ENCODE measurements around the gene TFF2.

The TFF2 gene

DNA sequence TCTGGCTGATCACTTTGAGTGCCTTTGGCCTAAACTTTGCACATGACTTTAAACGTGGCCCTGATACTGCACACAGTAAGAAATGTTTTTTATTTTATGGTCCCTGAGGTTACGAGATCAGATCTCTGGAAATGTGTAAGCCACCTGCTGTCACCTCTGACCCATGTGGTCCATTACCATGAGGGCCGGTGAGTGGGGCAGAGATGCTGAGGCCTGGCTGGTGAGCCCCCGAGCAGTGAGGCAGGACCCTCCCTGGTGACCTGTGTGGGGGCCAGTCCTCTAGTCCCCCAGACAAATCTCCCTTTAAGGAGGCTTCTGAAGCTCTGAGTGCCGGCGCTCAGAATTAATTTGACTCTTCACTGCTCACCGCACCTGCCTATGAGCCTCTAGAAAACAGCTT is 48.0 kb downstream of the TFF2 start:
- DNase-seq: no peak

DNA sequence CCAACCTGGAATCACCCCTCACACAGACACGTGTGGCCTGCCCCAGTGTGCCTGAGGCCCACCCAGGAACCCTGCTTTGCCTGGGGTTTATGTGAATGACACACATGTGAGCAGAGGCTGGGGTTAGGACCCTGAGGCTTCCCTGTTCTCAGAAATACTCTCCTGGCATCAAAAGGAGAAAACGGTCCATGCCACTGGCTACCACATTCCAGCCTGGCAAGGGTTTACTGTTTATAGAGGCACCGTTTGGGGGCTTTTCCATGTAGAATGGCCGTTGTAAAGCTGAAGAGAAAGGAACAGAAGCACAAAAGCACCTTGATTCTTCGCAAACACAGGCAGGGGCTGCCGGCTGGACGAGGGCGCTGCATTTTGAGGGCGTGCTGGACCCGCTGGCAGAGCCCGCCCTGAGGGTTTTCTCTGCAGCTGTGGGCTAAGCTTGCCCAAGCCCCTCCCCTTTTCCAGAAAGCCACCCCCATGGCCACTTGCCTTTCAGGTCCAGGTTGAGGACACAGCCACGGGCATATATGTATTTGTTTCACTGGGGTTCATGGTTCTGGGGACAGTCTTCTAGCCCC is 48.6 kb downstream of the TFF2 start:
- DNase-seq: no peak

- DNase-seq: no peak
These were observed 49.3 kb downstream of the TFF2 start for GRCh38 chr21:42301371-42302075.

DNA sequence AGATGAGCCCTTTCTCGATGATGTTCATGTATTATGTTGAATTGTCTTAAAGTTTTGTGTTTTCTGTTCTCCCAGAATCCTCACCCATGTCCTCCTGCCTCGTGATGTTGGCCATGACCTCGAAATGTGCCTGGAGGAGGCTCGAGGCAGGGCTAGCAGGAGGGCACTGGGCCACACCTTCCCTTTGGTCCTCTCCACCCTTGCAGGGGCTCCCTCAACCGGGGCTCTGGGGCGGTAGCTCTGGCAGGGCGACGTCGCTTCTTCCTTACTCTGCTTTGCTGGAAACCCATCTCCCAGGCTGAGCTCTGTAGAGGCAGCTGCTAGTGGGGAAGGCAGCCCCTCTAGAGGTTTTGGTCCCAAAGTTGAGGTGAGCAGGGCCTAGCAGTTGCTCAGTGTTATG is 49.8 kb downstream of the TFF2 start:
- no peak for DNase-seq

DNA sequence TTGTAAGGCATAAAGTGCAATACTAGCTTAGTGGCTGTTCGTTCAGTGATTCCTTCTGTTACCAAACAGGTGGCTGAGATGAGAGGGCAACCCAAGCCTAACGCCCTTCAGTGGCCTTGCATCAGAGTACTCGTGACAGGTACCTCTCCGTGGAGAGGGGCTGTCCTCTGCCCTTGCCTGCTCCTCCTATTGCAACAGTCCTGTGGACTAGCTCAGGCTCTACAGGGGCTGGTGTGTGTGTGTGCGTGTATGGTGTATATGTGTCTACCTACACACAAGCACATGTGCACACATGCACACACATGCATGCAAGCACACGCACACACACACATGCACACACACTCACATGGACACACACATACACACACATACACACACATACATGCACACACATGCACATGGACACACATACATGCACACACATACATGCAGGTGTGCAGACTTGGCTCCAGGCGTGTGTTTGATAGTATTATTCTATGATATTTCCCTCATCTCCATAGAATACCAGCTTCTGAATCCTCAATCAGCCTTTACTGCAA is 50.7 kb downstream of the TFF2 start:
- no peak for DNase-seq

GRCh38 chr21:42299324-42300044 is 51.3 kb downstream of the TFF2 start:
- DNase-seq: no peak

GRCh38 chr21:42298657-42299056 is 52.1 kb downstream of the TFF2 start:
- DNase-seq: no peak

DNA sequence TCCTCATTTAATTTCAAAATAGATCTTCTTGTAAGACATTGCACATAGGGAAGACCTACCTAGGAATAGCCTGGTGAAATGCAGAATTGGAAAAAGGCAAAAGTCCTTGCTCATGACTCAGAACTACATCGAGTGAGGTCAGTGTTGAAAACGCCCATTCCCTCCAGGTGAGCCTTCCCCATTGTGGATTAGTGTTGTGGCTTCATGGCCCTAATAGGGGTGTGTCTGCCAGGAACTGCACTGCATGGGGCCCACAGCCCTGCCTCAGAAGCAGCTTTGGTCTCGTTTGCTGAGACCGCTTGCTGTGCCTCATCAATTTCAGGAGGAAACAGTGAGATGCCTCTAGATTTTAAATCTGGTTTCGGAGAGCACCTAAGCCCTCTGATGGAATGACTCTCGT is 52.6 kb downstream of the TFF2 start:
- no peak for DNase-seq

GRCh38 chr21:42297377-42297776 is 53.4 kb downstream of the TFF2 start:
- DNase-seq: no peak

GRCh38 chr21:42296501-42296900 is 54.3 kb downstream of the TFF2 start:
- DNase-seq: no peak

All from NCI-H774 (cell line).